DND-41 (cell line): ENCODE data around the gene GPR108.

ENCODE experiments used
- CTCF ChIP-seq: IDR thresholded peaks from 2 replicates; pipeline ENCODE4 v1.5.1; 2012; ENCODE audit warnings: borderline replicate concordance, low read length, moderate library complexity, mild to moderate bottlenecking; ENCODE audit not compliant: poor library complexity, severe bottlenecking; ENCODE audit errors: extremely low read depth
- EZH2 ChIP-seq: IDR thresholded peaks from 3 replicates; pipeline ENCODE4 v1.6.1; 2012; ENCODE audit warnings: borderline replicate concordance, low read depth, mild to moderate bottlenecking, moderate library complexity, low read length, inconsistent platforms; ENCODE audit not compliant: severe bottlenecking

- TF ChIP-seq CTCF: no peak
- no peak for TF ChIP-seq EZH2
Measured at GRCh38 chr19:6685962-6686627, 51.3 kb downstream of the GPR108 start.
